Lung (tissue), 12 donors: ENCODE results near the gene KIAA1671. TPM values are rescaled to one million over a fixed set of nuclear protein-coding genes. Genes with fewer than 3 reads are reported as not detected.

Experiments used
- ATAC-seq: fragments of 200-7000 bp; cut with Tn5 transposase; one replicate; pipeline ENCODE4 v1.9.1; 2020; ENCODE audit warnings: moderate number of reproducible peaks; ENCODE audit not compliant: insufficient read depth, low FRiP score
- DNase-seq, 3 donors: peaks; one replicate each; pipeline ENCODE4 v3.0.0-alpha.2; 2013 to 2017
- H3K27ac ChIP-seq, 2 donors: one replicate each; pipeline ENCODE4 v1.5.1; 2013; ENCODE audit warnings: mild to moderate bottlenecking in 2 of 2, moderate library complexity in 2 of 2, control low read depth in 1 of 2, inconsistent platforms in 1 of 2, low read depth in 1 of 2, low read length in 1 of 2
- H3K27me3 ChIP-seq, 3 donors: one replicate each; pipeline ENCODE4 v1.5.1; 2013; ENCODE audit warnings: low read length in 2 of 3; ENCODE audit not compliant: control insufficient read depth in 3 of 3, insufficient read depth in 3 of 3
- H3K36me3 ChIP-seq, 4 donors: one replicate each; pipeline ENCODE4 v1.5.1; 2013; ENCODE audit warnings: low read length in 4 of 4, mild to moderate bottlenecking in 1 of 4, moderate library complexity in 1 of 4; ENCODE audit not compliant: control insufficient read depth in 4 of 4, insufficient read depth in 4 of 4
- H3K4me1 ChIP-seq, 5 donors: one replicate each; pipeline ENCODE4 v1.5.1; 2013; ENCODE audit warnings: low read length in 5 of 5, mild to moderate bottlenecking in 2 of 5, moderate library complexity in 1 of 5; ENCODE audit not compliant: control insufficient read depth in 5 of 5, insufficient read depth in 5 of 5
- H3K4me3 ChIP-seq: one replicate; pipeline ENCODE4 v1.5.1; 2013; ENCODE audit warnings: mild to moderate bottlenecking, control low read depth, moderate library complexity
- H3K9ac ChIP-seq, 2 donors: one replicate each; pipeline ENCODE4 v1.5.1; 2013; ENCODE audit warnings: low read length in 2 of 2, control low read depth in 1 of 2; ENCODE audit not compliant: insufficient read depth in 1 of 2
- H3K9me3 ChIP-seq, 4 donors: one replicate each; pipeline ENCODE4 v1.5.1; 2013; ENCODE audit warnings: low read length in 3 of 4, mild to moderate bottlenecking in 1 of 4, moderate library complexity in 1 of 4; ENCODE audit not compliant: control insufficient read depth in 4 of 4, insufficient read depth in 3 of 4
- WGBS, 2 donors: extraction: QIAGEN DNeasy Blood & Tissue Kit; methylation state at CpG; one replicate each; pipeline ENCODE4 v1.1.7; 2013; 5-methylcytosine and 5-hydroxymethylcytosine counted together
- polyA plus RNA-seq, 2 donors: library from polyadenylated mRNA; stranded (reverse); fragments of 200-250 nt; gene quantifications; one replicate each; pipeline ENCODE4 v1.2.1, GENCODE V29; 2013
- total RNA-seq, 2 donors: library from RNA; depleted of rRNA in 1 of 2; stranded (reverse); fragments of >200 nt in 1 of 2; gene quantifications; one replicate each; pipeline ENCODE4 v1.2.1, GENCODE V29; 2014 to 2021
- TF ChIP-seq, protein P1 (sequence below): IDR thresholded peaks from 2 replicates; pipeline ENCODE4 v1.5.1; 2012; ENCODE audit warnings: mild to moderate bottlenecking; ENCODE audit errors: control extremely low read depth, extremely low read depth
- donor health status: control.
- donor health status: control.
- donor health status: Bipolar disorder and iron deficiency.
- donor health status: healthy.
- donor health status: DM: yes; HTN: yes; CAD: no.

The KIAA1671 gene
- total and polyA plus RNA-seq, 4 donors: 7.6 to 44.6 (median 24.0) TPM

DNA sequence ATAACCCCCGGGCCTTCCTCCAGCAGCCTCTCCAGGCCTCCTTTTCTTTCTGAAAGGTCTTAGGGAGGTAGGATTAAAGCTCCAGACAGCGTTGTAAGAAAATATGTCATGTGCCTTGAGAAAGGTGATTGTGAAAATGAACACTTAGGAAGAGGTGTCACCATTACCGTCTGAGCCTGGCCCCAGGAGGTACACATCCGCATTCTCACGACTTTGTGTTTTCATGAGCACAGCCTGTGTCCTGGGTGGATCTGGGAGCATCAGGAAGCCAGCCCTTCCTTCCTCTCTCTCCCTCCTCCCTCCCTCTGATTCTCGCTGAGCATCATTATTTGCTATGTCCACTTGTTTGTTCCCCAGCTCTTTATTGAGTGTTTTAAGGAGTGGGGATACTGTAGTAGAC is 142.1 kb downstream of the KIAA1671 start:
- no peaks in the 10 kb centered on the region for H3K27me3 ChIP-seq
- H3K9ac ChIP-seq: no peak overlapping the region
- peaks cover 0 to 10% (median 0%) of the 10 kb centered on the region in 5 donors for H3K4me1 ChIP-seq
- H3K27ac ChIP-seq: no peak overlapping the region
- DNase-seq (no peak), ATAC-seq (no peak)
- no peak overlapping the region for H3K4me3 ChIP-seq
- peaks cover 0 to 2% (median 0%) of the 10 kb centered on the region in 4 donors for H3K9me3 ChIP-seq
- TF ChIP-seq, protein P1, sequence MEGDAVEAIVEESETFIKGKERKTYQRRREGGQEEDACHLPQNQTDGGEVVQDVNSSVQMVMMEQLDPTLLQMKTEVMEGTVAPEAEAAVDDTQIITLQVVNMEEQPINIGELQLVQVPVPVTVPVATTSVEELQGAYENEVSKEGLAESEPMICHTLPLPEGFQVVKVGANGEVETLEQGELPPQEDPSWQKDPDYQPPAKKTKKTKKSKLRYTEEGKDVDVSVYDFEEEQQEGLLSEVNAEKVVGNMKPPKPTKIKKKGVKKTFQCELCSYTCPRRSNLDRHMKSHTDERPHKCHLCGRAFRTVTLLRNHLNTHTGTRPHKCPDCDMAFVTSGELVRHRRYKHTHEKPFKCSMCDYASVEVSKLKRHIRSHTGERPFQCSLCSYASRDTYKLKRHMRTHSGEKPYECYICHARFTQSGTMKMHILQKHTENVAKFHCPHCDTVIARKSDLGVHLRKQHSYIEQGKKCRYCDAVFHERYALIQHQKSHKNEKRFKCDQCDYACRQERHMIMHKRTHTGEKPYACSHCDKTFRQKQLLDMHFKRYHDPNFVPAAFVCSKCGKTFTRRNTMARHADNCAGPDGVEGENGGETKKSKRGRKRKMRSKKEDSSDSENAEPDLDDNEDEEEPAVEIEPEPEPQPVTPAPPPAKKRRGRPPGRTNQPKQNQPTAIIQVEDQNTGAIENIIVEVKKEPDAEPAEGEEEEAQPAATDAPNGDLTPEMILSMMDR: no peak
- 60 to 71% methylated on average over 6 of the region's 6 CpGs for WGBS, 2 donors
- no peaks in the 10 kb centered on the region for H3K36me3 ChIP-seq

- peaks cover 0 to 6% (median 0%) of the 10 kb centered on the region in 5 donors for H3K4me1 ChIP-seq
- ATAC-seq: no peak
- no peak overlapping the region for H3K9ac ChIP-seq
- TF ChIP-seq, protein P1: no peak
- H3K27ac ChIP-seq: no peak overlapping the region
- no peaks in the 10 kb centered on the region for H3K36me3 ChIP-seq
- H3K9me3 ChIP-seq: peaks cover 0 to 2% (median 0%) of the 10 kb centered on the region in 4 donors
- H3K4me3 ChIP-seq: no peak overlapping the region
- H3K27me3 ChIP-seq: no peaks in the 10 kb centered on the region
- DNase-seq: no peak
- WGBS, 2 donors: 85 to 93% methylated on average over 7 of the region's 7 CpGs
Observed at GRCh38 chr22:25095869-25096268, 143.4 kb downstream of the KIAA1671 start.

- no peaks in the 10 kb centered on the region for H3K36me3 ChIP-seq
- WGBS, 2 donors: 82 to 88% methylated on average over 17 of the region's 17 CpGs
- no peak overlapping the region for H3K27ac ChIP-seq
- ATAC-seq: no peak
- H3K9ac ChIP-seq: no peak overlapping the region
- H3K4me3 ChIP-seq: no peak overlapping the region
- TF ChIP-seq, protein P1: no peak
- H3K4me1 ChIP-seq: peaks cover 0 to 6% (median 0%) of the 10 kb centered on the region in 5 donors
- H3K9me3 ChIP-seq: peaks cover 0 to 2% (median 0%) of the 10 kb centered on the region in 4 donors
- H3K27me3 ChIP-seq: no peaks in the 10 kb centered on the region
- no peak for DNase-seq
Observed at GRCh38 chr22:25096638-25097405, 144.3 kb downstream of the KIAA1671 start.
